ENCODE results near the gene REV3L. TPM values are rescaled to one million over a fixed set of nuclear protein-coding genes. Genes with fewer than 3 reads are reported as not detected.

The REV3L gene
- total and polyA plus RNA-seq, 2 donors (not counting 3 experiments of a cell fraction or from before 2014, with no cell fraction given): 6.0 to 22.7 TPM

- BruUV-seq (replicated peaks): no TSS peak
- ChIA-PET CTCF (interaction anchor here (3.6 kb wide), 1 partner anchor 10 kb away, joined by 13 read pairs; a partner anchor contains a TSS), POLR2A (no interaction called here)
- Histone ChIP-seq H3K4me2 (ENCODE audit: insufficient read depth, low read length) (no peak overlapping the region), H3K27ac (ENCODE audit: insufficient read depth, low read depth, low read length) (no peak overlapping the region), H2AFZ (ENCODE audit: low read depth, low read length) (no peak overlapping the region), H3K27me3 (ENCODE audit: control insufficient read depth in 2 of 2, insufficient read depth in 2 of 2, low read length in 2 of 2) (no peaks in the 10 kb centered on the region), H4K20me1 (replicated peaks; ENCODE audit: control insufficient read depth, extremely low read depth, insufficient read depth, low read length) (no peaks in the 10 kb centered on the region), H3K4me3 (replicated peaks in 1 of 3; ENCODE audit: insufficient read depth in 1 of 3, low read depth in 1 of 3, low read length in 3 of 3) (no peak overlapping the region), H3K9ac (replicated peaks; ENCODE audit: extremely low read depth, insufficient read depth, low read length) (no peak overlapping the region), H3K36me3 (ENCODE audit: control insufficient read depth in 2 of 2, extremely low read depth in 1 of 2, insufficient read depth in 2 of 2, low read length in 2 of 2) (peaks cover 4 to 11% of the 10 kb centered on the region in 2 experiments), H3K4me1 (ENCODE audit: control insufficient read depth, extremely low read depth, insufficient read depth, low read length) (no peaks in the 10 kb centered on the region), H3K9me3 (replicated peaks; ENCODE audit: control insufficient read depth, insufficient read depth, low read length) (no peaks in the 10 kb centered on the region), H3K9me1 (replicated peaks; ENCODE audit: control insufficient read depth, extremely low read depth, insufficient read depth, low read length) (no peaks in the 10 kb centered on the region), H3K79me2 (ENCODE audit: control insufficient read depth, insufficient read depth, low read length) (peaks cover 2% of the 10 kb centered on the region)
- intact Hi-C loops (cut with micrococcal nuclease) (no loop called here), dilution Hi-C loops (cut with MboI; ENCODE audit: extremely low pct_ligation_motif_present, low sequenced_read_pairs) (no loop called here)
- FAIRE-seq (no peak), DNase-seq (ENCODE audit: low read depth, low spot score) (no peak)
- no peak for TF ChIP-seq FOS (IDR thresholded peaks at IDR 0.05; ENCODE audit: borderline replicate concordance, insufficient read depth, low read length)
- TF ChIP-seq EZH2 (IDR thresholded peaks at IDR 0.05; ENCODE audit: borderline replicate concordance, low read depth, low read length, severe bottlenecking): no peak
- no peak for TF ChIP-seq MYC (IDR thresholded peaks at IDR 0.05; ENCODE audit: low read depth, low read length)
These were observed 213.5 kb downstream of the REV3L start for GRCh38 chr6:111269401-111269970.

GRCh38 chr6:111267764-111268333 is 215.2 kb downstream of the REV3L start:
- Histone ChIP-seq H3K9me1 (replicated peaks; ENCODE audit: control insufficient read depth, extremely low read depth, insufficient read depth, low read length) (no peaks in the 10 kb centered on the region), H3K27ac (ENCODE audit: insufficient read depth, low read depth, low read length) (no peak overlapping the region), H3K36me3 (ENCODE audit: control insufficient read depth in 2 of 2, extremely low read depth in 1 of 2, insufficient read depth in 2 of 2, low read length in 2 of 2) (peaks cover 4 to 11% of the 10 kb centered on the region in 2 experiments), H3K4me2 (ENCODE audit: insufficient read depth, low read length) (no peak overlapping the region), H3K9me3 (replicated peaks; ENCODE audit: control insufficient read depth, insufficient read depth, low read length) (no peaks in the 10 kb centered on the region), H4K20me1 (replicated peaks; ENCODE audit: control insufficient read depth, extremely low read depth, insufficient read depth, low read length) (no peaks in the 10 kb centered on the region), H3K79me2 (ENCODE audit: control insufficient read depth, insufficient read depth, low read length) (peaks cover 2% of the 10 kb centered on the region), H3K4me3 (replicated peaks in 1 of 3; ENCODE audit: insufficient read depth in 1 of 3, low read depth in 1 of 3, low read length in 3 of 3) (no peak overlapping the region), H3K27me3 (ENCODE audit: control insufficient read depth in 2 of 2, insufficient read depth in 2 of 2, low read length in 2 of 2) (no peaks in the 10 kb centered on the region), H3K4me1 (ENCODE audit: control insufficient read depth, extremely low read depth, insufficient read depth, low read length) (peaks cover 3% of the 10 kb centered on the region), H3K9ac (replicated peaks; ENCODE audit: extremely low read depth, insufficient read depth, low read length) (no peak overlapping the region), H2AFZ (ENCODE audit: low read depth, low read length) (no peak overlapping the region)
- BruUV-seq (replicated peaks): no TSS peak
- ChIA-PET POLR2A (no interaction called here), CTCF (interaction anchor here (3.6 kb wide), 1 partner anchor 9 kb away, joined by 13 read pairs; a partner anchor contains a TSS)
- TF ChIP-seq POLR2A (IDR thresholded peaks at IDR 0.05; ENCODE audit: low read depth, low read length) (no peak), FOS (IDR thresholded peaks at IDR 0.05; ENCODE audit: borderline replicate concordance, insufficient read depth, low read length) (no peak), GATA2 (IDR thresholded peaks at IDR 0.05; ENCODE audit: insufficient read depth, insufficient read length, low read depth, low read length) (no peak), POLR2AphosphoS5 (IDR thresholded peaks at IDR 0.05; ENCODE audit: insufficient read depth, low read depth, low read length) (no peak), EZH2 (IDR thresholded peaks at IDR 0.05; ENCODE audit: borderline replicate concordance, low read depth, low read length, severe bottlenecking) (no peak), CTCF (IDR thresholded peaks at IDR 0.05; ENCODE audit: extremely low read depth in 1 of 2, insufficient read depth in 1 of 2, low read depth in 1 of 2, low read length in 2 of 2) (no peak), JUN (IDR thresholded peaks at IDR 0.05; ENCODE audit: borderline replicate concordance, insufficient read depth, insufficient read length, low read depth) (no peak), MYC (IDR thresholded peaks at IDR 0.05; ENCODE audit: low read depth, low read length) (no peak), MAX (IDR thresholded peaks at IDR 0.05; ENCODE audit: insufficient read depth, insufficient read length) (no peak)
- DNase-seq (ENCODE audit: low read depth, low spot score) (no peak), FAIRE-seq (no peak)
- intact Hi-C loops (cut with micrococcal nuclease) (no loop called here), dilution Hi-C loops (cut with MboI; ENCODE audit: extremely low pct_ligation_motif_present, low sequenced_read_pairs) (no loop called here)

All from endothelial cell of umbilical vein (primary cell).